ENCODE results near the gene LAMC1.

The LAMC1 gene

DNA sequence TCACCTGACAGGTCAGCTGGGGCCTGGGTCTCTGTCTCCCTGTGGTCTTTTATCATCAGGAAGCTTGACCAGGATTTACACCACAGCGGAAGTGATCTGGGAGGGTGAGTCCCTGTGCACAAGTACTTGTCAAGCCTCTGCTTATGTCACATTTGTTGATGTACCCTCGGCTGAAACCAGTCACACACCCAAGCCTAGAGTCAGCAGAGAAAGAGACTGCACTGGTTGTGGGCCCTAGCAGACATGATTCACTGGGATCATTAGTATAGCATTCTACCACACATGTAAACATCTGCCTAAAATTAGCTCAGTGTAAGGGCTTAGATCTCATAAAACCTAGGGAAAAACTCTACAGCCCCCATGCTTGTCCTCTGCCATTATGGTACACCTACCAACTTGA lies 83.5 kb downstream of the LAMC1 start:
- DNase-seq (ENCODE audit: low read depth in 2 of 2) = no peak

DNA sequence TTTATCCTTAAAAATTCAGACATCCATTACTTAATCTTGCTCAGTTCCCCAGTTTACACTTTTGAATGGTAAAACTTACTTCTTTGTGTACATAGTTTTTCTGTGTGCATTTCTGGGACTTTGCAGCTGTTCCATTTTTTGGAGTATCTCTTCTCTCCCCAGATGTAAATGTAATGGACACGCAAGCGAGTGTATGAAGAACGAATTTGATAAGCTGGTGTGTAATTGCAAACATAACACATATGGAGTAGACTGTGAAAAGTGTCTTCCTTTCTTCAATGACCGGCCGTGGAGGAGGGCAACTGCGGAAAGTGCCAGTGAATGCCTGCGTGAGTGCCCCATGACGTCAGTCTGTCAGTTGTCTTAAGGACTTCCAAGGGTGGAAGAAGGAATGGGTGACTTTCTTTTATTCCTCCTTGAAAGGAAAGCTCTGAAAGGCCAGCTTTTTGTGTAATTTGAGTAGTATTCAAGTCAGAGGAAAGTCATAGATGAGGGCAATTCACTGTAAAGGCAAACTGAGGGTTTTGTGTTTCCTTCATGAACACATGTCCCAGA lies 87.2 kb downstream of the LAMC1 start:
- DNase-seq (ENCODE audit: low read depth in 2 of 2) = no peak

DNA sequence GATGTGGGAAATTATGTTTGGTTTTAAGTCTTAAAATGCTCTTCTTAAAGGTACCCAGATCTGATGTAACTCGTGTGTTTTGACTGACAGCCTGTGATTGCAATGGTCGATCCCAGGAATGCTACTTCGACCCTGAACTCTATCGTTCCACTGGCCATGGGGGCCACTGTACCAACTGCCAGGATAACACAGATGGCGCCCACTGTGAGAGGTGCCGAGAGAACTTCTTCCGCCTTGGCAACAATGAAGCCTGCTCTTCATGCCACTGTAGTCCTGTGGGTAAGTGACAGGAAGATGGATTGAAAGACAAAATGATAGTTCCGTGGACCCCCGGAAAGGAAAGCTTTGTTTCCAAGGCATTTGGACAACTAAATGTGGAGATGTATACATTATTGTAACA lies 91.2 kb downstream of the LAMC1 start:
- no peak for DNase-seq (ENCODE audit: low read depth in 2 of 2)

DNA sequence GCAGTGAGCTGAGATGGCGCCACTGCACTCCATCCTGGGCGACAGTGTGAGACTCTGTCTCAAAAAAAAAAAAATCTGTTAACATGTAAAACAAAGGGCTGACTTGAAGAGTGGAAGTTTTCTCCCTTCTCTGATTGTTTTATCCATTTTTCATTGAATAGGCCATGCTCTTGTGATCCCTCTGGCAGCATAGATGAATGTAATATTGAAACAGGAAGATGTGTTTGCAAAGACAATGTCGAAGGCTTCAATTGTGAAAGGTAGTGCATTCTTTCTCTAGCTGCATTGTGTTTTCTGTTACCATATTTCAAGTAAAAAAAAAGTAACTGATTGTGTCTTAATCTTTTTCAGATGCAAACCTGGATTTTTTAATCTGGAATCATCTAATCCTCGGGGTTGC lies 93.2 kb downstream of the LAMC1 start:
- DNase-seq (ENCODE audit: low read depth in 2 of 2) = no peak

DNA sequence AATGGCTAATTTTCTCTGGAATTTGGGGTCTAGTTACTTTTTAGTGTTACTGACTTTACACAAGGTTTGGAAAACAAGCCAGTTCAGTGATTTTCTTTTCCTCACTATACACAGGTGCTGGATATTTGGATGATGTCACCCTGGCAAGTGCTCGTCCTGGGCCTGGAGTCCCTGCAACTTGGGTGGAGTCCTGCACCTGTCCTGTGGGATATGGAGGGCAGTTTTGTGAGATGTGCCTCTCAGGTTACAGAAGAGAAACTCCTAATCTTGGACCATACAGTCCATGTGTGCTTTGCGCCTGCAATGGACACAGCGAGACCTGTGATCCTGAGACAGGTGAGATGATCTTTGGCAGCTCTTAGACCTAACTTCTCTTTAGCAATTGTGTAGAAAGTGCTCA lies 98.4 kb downstream of the LAMC1 start:
- no peak for DNase-seq (ENCODE audit: low read depth in 2 of 2)

DNA sequence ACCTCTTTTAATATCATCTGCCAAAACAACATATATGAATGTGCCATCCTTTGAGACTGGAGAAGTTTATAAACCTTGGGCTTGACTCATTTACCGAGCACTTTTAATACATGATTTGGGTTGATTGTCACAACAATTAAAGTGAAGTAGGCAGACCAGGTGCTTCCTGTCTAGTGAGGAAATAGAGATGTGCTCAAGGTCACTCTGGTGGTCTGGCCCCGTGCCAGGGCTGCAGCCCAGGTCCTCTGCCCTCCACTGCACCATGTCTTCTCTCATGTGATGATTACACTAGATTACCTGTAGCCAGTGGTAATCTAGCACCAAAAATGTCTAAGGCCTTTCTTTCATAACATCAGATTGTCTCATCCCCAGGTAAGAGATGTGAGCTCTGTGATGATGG lies 101.0 kb downstream of the LAMC1 start:
- no peak for DNase-seq (ENCODE audit: low read depth in 2 of 2)

DNA sequence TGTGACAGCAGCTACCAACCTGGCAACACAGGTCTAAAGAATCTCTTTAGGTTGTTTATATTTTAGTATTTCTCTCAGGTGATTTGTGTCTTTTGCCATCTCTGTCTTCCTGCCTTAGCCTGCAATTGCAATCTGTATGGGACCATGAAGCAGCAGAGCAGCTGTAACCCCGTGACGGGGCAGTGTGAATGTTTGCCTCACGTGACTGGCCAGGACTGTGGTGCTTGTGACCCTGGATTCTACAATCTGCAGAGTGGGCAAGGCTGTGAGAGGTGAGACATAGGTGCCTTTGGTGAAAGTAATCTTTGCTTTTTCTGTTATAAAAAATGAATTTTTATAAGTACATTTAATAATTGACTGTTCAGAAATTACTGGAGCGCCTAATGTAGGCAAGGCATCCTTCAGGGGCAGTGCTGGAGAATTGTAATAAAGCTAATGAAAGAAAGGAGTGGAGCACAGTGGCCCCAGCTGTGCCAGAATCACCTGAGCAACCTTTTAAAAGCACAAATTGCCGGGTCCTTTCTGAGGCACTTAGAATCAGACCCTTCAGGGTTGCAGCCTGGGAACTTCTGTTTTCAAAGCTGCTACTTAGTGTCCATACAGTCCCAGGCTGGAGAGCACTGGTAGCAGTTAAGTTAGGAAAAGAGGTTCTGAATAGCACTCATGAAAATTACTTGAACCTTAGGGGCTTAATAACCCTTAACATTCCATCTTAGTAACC lies 102.2 kb downstream of the LAMC1 start:
- no peak for DNase-seq (ENCODE audit: low read depth in 2 of 2)

DNA sequence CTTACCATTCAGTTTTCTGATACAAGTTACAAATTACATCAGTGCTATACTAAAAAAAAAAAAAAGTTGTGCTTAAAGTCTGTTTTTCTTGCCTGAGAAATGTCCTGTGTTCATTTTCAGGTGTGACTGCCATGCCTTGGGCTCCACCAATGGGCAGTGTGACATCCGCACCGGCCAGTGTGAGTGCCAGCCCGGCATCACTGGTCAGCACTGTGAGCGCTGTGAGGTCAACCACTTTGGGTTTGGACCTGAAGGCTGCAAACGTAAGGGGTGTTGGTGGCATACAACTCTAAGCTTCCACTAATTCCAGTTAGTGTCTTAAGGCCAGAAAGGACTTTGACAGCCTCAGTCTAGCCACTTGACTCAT lies 102.8 kb downstream of the LAMC1 start:
- DNase-seq (ENCODE audit: low read depth in 2 of 2) = no peak

DNA sequence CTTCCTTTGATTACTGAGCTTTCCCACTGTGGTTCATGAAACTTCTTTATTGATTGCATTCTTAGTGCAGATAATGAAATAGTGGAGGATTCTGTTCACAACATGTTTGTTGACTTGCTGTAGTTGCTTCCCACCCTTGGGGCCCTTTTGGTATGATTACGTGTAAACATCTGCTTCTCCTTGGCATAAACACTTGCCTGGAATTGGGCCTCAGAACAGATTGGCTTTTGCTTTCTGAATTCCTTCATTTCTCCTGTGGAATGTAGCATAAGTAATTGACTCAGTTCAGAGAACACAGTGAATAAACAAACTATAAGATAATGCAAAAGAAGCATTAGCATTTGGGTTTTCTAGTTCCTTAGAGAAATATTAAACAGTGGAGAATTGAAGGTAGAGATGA lies 103.3 kb downstream of the LAMC1 start:
- DNase-seq (ENCODE audit: low read depth in 2 of 2) = no peak

DNA sequence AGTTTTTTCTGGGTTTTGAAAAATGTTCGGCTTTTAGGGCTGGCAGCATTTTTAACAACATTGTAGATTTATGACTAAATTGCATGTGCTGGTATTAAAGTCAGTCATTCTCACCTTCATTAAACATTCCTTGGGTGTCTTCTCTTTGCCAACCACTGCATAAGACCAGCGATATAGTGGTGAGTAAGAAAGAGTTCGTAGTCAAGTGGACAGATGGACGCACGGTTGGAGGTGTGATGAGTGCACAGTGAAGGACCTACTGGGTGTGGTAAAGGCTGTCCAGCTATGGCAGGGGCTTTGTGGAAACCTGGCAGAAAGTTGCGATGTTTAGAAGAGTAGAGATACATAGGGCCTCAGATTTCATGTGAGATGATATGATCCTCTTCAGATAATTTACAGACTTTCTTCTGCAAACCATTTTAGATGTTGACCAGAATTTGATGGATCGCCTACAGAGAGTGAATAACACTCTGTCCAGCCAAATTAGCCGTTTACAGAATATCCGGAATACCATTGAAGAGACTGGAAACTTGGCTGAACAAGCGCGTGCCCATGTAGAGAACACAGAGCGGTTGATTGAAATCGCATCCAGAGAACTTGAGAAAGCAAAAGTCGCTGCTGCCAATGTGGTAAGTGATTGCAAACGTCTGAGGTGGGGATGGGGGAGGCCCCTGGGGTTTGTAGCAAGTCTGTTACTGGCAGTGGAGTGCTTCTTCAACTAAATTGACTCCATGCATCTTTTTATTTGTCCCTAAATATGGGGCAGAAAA lies 106.9 kb downstream of the LAMC1 start:
- no peak for DNase-seq (ENCODE audit: low read depth in 2 of 2)

DNA sequence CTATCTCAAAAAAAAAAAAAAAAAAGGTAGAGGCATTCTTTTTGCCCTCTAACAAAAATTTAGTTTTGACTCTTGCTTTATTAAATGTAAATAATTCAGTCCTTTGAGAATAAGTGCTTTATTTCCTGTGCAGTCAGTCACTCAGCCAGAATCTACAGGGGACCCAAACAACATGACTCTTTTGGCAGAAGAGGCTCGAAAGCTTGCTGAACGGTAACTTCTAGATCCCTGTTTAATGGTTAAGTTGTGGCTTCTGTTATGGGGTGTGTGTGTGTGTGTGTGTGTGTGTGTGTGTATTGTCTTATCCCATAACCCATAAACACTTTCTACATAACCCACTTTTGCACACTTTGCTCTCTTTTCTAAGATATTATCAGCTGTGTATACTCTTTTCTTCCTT lies 107.9 kb downstream of the LAMC1 start:
- DNase-seq (ENCODE audit: low read depth in 2 of 2) = no peak

DNA sequence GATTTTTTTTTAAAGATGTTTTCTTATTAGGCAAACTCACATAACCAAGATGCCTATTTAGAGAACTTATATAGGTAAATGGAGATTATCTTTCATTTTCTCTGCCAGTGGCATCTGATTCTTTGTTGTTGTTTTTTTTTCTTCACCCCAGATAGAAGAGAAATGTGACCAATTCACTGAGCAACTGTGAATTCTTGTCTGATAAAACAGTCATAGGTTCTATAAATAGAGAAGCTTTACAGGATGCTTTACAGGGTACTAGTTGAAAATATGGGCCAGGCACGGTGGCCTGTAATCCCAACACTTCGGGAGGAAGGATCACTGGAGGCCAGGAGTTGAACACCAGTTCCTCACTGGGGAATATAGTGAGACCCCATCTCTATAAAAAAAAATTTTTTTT lies 112.1 kb downstream of the LAMC1 start:
- no peak for DNase-seq (ENCODE audit: low read depth in 2 of 2)

DNA sequence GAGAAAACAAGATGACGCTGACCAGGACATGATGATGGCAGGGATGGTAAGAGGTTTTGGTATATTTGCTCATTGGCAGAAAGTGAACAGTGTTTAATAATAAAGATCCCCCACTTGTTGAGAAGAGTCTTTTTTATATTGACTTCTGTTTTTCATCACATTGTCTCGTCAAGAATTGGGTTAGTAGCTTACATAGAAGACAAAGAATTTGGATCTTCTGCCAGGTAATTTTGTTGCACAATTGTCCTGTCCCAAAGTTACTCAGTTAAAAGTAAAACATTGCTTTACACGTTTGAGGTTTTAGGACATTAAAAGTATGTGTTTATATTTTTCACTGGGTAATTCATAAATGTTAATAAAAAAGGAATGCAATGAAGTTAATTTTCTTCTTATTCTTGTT lies 114.6 kb downstream of the LAMC1 start:
- DNase-seq (ENCODE audit: low read depth in 2 of 2) = no peak

DNA sequence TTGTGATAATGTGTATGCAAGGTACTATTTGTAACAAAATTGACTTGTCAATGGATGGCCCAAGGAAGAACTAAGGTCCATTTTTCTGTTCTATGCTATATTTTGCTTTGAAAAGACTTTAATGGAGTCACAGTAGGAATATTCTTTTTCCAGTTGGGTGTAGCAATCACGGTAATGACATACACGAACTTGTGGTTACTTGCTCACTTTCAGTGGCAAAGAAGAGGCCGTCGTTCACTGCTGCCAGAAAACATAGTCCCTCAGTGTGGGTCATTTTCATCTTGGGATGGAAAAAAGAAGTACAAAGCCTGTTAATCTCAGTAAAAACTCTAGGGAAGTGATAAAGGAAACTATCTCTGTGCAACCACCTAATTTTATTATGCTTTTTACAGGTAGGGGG lies 115.1 kb downstream of the LAMC1 start:
- no peak for DNase-seq (ENCODE audit: low read depth in 2 of 2)

DNA sequence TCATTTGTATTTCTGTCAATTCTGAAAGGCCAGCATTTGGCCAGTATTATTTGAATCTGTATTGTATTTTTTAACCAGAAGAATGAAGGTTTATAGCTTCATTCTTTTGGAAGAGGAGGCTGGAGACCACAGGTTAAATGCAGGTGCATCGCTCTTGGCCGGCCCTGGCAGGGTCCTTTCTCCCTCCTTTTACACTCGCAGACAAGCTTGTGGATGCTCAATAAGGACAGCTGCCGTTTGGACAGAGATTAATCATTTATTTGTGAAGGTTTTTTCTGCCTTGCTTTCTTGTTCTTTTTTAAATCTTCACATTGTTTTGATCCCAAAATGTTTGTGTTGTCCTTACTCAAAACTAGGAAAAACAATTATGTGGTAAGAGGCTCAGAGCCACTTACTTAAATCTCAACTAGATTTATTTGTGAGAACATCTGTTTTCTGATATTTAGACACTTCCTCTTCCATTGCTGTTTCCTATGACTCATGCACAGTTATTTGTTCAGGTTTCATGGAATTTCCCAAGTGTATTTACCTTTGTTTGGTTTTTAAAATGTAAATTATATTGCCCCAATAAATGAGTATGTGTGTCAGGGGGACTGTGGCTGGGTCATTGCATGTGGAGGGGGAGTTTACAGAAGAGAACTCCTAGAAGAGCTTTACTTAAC lies 116.2 kb downstream of the LAMC1 start:
- no peak for DNase-seq (ENCODE audit: low read depth in 2 of 2)

DNA sequence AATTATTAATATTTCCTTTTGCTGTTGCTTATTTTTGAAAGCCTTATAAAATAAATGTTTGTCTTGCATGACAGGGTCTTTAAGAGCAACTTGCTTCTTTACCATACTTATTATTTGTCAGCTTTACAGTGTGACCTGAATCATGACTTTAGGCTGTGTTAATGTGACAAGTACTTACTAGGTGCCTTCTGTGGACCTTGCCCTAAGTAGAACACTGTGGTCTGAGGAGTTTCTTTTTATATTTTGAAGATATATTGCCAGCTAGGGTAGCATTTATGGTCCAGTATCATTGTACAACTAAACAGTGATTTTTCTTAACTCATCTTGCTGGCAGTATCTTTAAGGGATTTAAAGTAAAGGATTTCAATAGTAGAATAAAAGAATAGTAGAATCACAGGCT lies 117.4 kb downstream of the LAMC1 start:
- DNase-seq (ENCODE audit: low read depth in 2 of 2) = no peak

DNA sequence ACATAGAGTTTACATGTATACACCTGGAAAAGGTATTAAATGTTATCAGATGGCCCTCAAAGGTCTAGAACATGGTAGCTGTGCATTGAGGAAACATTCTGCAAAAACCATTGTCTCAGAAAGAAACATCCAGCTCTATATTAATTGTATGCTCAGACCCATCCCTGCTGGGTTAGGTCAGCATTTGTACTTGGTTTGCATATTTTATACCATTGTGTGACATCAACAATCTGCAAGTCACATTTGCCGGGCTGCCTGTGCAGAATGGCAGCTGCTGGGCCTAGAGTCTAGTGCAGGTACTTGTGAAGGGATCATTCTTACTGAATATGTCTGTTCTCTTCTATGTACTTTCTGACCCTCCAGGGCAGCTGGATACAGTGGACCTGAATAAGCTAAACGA lies 119.0 kb downstream of the LAMC1 start:
- no peak for DNase-seq (ENCODE audit: low read depth in 2 of 2)

DNA sequence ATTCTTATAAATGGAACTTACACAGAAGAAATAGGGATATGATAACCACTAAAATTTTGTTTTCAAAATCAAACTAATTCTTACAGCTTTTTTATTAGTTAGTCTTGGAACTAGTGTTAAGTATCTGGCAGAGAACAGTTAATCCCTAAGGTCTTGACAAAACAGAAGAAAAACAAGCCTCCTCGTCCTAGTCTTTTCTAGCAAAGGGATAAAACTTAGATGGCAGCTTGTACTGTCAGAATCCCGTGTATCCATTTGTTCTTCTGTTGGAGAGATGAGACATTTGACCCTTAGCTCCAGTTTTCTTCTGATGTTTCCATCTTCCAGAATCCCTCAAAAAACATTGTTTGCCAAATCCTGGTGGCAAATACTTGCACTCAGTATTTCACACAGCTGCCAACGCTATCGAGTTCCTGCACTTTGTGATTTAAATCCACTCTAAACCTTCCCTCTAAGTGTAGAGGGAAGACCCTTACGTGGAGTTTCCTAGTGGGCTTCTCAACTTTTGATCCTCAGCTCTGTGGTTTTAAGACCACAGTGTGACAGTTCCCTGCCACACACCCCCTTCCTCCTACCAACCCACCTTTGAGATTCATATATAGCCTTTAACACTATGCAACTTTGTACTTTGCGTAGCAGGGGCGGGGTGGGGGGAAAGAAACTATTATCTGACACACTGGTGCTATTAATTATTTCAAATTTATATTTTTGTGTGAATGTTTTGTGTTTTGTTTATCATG lies 120.5 kb downstream of the LAMC1 start:
- DNase-seq (ENCODE audit: low read depth in 2 of 2) = no peak

DNA sequence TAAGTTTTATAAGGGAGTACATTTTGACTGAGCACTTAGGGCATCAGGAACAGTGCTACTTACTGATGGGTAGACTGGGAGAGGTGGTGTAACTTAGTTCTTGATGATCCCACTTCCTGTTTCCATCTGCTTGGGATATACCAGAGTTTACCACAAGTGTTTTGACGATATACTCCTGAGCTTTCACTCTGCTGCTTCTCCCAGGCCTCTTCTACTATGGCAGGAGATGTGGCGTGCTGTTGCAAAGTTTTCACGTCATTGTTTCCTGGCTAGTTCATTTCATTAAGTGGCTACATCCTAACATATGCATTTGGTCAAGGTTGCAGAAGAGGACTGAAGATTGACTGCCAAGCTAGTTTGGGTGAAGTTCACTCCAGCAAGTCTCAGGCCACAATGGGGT lies 121.5 kb downstream of the LAMC1 start:
- no peak for DNase-seq (ENCODE audit: low read depth in 2 of 2)

DNA sequence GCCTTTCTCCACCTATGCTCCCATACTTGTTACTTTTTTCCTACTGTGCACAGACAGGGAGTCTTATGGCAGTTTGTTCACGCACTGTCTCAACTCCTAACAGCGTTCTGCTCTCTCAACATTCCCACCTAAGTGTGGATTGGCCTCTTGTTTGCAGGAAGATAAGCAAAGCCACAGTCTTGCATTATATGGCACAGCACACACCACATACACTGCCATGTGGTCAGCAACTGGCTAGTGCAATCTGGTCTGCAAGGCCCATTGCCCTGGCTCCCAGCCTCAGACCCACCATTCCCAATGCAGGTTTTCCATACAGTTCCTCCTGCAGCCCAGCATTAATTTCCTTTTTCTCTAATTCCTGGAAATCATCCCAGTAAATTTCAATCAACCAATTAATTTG lies 124.5 kb downstream of the LAMC1 start:
- DNase-seq (ENCODE audit: low read depth in 2 of 2) = no peak

DNA sequence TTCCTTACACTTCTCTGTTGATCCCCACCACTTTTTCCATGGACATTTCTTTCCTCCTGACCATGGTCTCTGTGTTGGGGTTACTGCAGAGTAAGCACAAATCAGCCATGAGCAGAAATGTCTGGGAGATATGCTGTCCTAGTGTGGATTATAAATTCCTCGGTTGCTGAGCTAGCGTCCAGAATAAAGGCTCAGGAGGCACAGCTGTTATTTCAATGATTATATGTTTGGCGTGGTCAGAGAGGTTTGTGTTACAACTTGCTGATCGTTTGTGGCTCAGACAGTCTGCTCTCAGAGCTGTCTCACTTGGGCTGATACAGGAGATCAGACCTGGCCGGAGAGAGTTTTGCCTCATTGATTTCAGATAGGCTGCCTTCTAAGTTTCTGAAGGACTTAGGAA lies 125.4 kb downstream of the LAMC1 start:
- no peak for DNase-seq (ENCODE audit: low read depth in 2 of 2)

DNA sequence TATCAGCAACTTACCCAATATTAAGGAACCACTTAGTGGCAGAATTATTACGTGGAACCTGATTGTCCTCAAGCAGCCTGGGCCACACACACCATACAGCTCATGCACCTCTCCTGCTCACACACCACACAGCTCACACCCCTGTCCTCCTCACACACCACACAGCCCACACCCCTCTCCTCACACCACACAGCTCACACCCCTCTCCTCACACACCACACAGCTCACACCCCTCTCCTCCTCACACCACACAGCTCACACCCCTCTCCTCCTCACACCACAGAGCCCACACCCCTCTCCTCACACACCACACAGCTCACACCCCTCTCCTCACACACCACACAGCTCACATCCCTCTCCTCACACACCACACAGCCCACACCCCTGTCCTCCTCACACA lies 126.1 kb downstream of the LAMC1 start:
- no peak for DNase-seq (ENCODE audit: low read depth in 2 of 2)

Data from stimulated activated CD8-positive, alpha-beta memory T cell treated with anti-CD3 and anti-CD28 coated beads, Interleukin-7, amount 100 ng/mL, for 1 hour (primary cell).